ENCODE results near the gene PPP4R1.

Gene PPP4R1

GRCh38 chr18:9596843-9597526 lies 17.4 kb downstream of the PPP4R1 start:
- H3K4me3 ChIP-seq (ENCODE audit: low read depth, low read length) = no peak overlapping the region
- TF ChIP-seq CTCF (conservative IDR thresholded peaks at IDR 0.05; ENCODE audit: low read depth, low read length) = no peak
- no peak for DNase-seq (ENCODE audit: low read depth)

- no peak for DNase-seq (ENCODE audit: low read depth)
- no peak for TF ChIP-seq CTCF (conservative IDR thresholded peaks at IDR 0.05; ENCODE audit: low read depth, low read length)
- H3K4me3 ChIP-seq (ENCODE audit: low read depth, low read length) = no peak overlapping the region
Measured at GRCh38 chr18:9596226-9596625, 18.1 kb downstream of the PPP4R1 start.

- peak; percentile 66 for DNase-seq (ENCODE audit: low read depth)
- no peak overlapping the region for H3K4me3 ChIP-seq (ENCODE audit: low read depth, low read length)
- TF ChIP-seq CTCF (conservative IDR thresholded peaks at IDR 0.05; ENCODE audit: low read depth, low read length) = no peak
Measured at GRCh38 chr18:9594823-9595596, 19.3 kb downstream of the PPP4R1 start.

GRCh38 chr18:9587924-9588323 lies 26.4 kb downstream of the PPP4R1 start:
- H3K4me3 ChIP-seq (ENCODE audit: low read depth, low read length) = no peak overlapping the region
- TF ChIP-seq CTCF (conservative IDR thresholded peaks at IDR 0.05; ENCODE audit: low read depth, low read length) = no peak
- DNase-seq (ENCODE audit: low read depth) = no peak

GRCh38 chr18:9586814-9587213 lies 27.5 kb downstream of the PPP4R1 start:
- H3K4me3 ChIP-seq (ENCODE audit: low read depth, low read length) = no peak overlapping the region
- DNase-seq (ENCODE audit: low read depth) = no peak
- no peak for TF ChIP-seq CTCF (conservative IDR thresholded peaks at IDR 0.05; ENCODE audit: low read depth, low read length)

GRCh38 chr18:9581667-9582066 lies 32.7 kb downstream of the PPP4R1 start:
- DNase-seq (ENCODE audit: low read depth) = no peak
- no peak overlapping the region for H3K4me3 ChIP-seq (ENCODE audit: low read depth, low read length)
- no peak for TF ChIP-seq CTCF (conservative IDR thresholded peaks at IDR 0.05; ENCODE audit: low read depth, low read length)
